NCI-H69 (cell line): ENCODE data around the gene MIA3.
"Not testable (repeated sequence)": the region's sequence is repeated elsewhere in the genome, so short reads cannot be mapped to it uniquely, and the experiment has no call there.

Experiments used
- DNase-seq: peaks from one replicate; lab custom pipeline; 2025; lab: John Stamatoyannopoulos, UW

MIA3 gene

GRCh38 chr1:222622765-222623164 lies 4.9 kb downstream of the MIA3 start:
- no peak for DNase-seq

- no peak for DNase-seq
Measured at GRCh38 chr1:222623458-222623857, 5.6 kb downstream of the MIA3 start.

DNA sequence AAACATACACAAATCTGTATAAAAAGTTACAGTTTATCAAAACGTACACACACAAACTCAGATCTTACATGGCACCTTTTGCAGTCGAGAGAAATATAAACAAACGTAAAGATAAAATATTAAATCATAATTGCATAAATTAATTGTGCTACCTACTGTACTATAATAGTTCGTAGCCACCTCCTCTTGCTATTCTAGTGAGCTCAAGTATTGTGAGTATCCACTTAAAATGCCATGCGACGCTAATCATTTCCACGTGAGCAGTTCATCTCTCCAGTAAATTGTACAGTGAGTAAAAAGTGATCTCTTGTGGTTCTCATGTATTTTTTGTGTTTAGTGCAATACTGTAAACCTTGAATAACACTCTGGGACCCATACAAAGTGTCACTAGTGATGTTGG lies 6.3 kb downstream of the MIA3 start:
- DNase-seq: no peak

DNA sequence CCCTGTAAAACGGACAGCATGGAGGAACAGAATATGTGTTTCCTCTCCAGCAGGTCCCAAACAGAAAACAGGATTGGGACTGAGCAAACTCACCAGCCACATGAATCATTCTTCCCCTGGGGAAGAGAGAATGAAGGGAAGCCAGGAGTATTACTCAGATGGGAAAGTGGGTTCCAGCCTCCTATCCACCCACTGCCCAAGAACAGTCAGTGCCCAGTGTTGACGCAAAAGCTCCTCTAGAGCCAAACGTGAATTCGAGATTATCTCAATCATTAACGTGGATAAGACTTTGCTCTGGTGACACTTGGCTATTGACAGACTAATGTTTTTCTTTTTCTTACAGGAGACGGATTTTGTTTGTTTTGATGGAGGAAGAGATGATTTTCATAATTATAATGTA lies 9.3 kb downstream of the MIA3 start:
- DNase-seq: no peak

- no peak for DNase-seq
Measured at GRCh38 chr1:222629921-222630535, 12.1 kb downstream of the MIA3 start.

- no peak for DNase-seq
Measured at GRCh38 chr1:222631611-222632208, 13.8 kb downstream of the MIA3 start.

DNA sequence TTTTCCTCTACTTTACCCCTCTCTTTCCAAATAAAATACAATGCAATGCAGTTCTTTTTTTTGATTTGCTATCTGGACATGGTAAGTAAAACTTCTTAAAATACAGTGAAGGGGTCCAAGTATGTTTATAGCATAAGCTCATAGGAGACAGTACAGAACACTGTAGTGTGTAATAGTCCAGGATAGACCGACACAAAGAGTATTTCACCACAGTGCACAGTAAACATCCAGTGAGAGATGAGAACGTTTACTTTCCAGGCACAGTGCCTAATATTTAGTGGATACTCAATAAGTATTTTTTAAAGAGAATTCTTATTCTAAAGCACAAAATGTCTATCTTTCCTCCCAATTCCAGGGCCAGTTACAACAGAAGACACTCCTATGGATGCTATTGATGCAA lies 14.9 kb downstream of the MIA3 start:
- DNase-seq: no peak

DNA sequence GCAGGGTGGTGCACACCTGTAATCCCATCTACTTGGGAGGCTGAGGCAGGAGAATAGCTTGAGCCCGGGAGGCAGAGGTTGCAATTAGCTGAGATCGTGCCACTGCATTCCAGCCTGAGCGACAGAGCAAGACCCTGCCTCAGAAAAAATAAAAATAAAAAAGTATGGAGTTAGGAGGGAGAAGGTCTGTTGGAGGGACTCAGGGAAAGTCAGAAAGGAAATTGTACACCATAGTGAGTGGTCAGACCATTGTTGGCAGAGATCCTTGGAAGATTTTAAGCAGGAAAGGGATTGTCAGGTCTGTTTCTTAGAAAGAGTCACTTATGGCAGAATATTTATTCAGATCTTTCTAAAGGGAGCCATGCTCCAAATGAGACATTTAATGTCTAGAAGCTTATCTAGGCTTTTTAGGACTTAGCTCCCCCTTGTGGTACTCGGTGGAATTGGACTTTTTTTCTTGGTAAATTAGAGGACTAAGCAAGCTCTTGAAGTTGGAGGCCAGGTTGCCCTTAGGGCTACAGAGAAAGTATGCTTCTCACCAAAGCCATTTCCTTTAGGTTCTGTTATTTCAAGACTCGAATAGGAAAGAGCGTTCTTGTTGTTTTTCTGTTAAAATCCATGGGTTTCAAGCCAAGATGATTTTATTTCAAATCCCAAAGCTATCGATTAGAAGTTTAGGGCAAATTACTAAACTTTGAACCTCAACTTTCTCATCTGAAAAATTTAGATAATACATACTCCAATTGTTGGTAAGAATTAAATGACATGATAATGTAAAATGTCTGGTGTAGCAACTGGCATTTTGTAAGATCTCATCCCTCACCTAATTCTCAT lies 16.5 kb downstream of the MIA3 start:
- DNase-seq: peak; percentile 88

GRCh38 chr1:222641269-222641948 lies 23.5 kb downstream of the MIA3 start:
- DNase-seq: peak; percentile 25

- DNase-seq: no peak
Measured at GRCh38 chr1:222642468-222642867, 24.6 kb downstream of the MIA3 start.

DNA sequence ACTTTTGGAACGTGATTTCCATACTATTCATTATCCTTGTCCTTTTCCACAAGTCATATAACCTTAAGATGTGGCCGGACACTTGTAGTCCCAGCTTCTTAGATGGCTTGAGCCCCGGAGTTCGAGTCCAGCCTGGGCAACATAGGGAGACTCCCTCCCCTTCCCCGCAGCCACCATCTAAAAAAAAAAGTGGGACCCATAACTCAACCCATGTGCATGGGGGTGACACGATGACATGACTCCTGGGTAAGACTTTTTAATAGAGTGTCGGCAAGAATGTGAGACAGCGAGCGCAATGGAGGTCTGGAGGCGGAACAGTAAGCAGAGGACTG lies 25.7 kb downstream of the MIA3 start:
- peak; percentile 81 for DNase-seq

- peak; percentile 100 for DNase-seq
Measured at GRCh38 chr1:222643938-222644635, 26.2 kb downstream of the MIA3 start.

DNA sequence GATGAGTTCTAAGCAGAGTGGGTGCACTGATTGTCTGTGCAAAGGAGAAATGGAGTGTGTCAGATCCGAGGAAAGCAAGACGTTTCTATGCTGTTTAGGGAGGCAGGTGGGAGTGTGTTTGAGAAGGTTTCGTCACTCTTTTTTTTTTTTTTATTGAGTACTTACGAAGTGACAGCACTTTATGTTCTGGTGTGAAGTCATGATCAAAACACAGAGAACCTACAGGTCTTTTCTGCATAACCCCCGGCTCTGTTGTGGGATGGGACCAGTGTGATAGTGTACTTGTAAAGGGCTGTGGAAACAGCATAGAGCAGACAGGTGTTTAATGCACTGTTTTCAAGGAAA lies 26.7 kb downstream of the MIA3 start:
- no peak for DNase-seq

DNA sequence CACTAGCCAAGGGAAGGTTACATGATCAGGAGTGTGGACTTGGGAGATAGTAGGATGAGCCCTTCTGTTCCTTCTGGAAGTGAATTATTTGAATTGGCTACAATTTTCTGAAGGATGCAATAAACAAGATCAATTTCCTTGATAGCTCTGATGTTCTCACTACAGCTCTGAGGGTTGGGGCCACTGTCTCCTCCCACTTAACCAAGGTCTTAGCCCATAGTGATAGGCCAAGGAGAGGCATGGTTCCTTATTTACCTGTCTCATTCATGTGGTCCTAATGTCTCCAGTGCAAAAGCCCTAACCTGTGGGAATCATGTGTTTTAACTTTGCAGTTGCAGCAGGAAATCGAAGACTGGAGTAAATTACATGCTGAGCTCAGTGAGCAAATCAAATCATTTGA lies 34.8 kb downstream of the MIA3 start:
- DNase-seq: no peak

GRCh38 chr1:222653178-222653827 lies 35.4 kb downstream of the MIA3 start:
- no peak for DNase-seq

- DNase-seq: no peak
Measured at GRCh38 chr1:222654849-222655248, 37.0 kb downstream of the MIA3 start.

GRCh38 chr1:222656391-222657155 lies 38.7 kb downstream of the MIA3 start:
- no peak for DNase-seq

- DNase-seq: no peak
Measured at GRCh38 chr1:222657899-222658298, 40.0 kb downstream of the MIA3 start.

DNA sequence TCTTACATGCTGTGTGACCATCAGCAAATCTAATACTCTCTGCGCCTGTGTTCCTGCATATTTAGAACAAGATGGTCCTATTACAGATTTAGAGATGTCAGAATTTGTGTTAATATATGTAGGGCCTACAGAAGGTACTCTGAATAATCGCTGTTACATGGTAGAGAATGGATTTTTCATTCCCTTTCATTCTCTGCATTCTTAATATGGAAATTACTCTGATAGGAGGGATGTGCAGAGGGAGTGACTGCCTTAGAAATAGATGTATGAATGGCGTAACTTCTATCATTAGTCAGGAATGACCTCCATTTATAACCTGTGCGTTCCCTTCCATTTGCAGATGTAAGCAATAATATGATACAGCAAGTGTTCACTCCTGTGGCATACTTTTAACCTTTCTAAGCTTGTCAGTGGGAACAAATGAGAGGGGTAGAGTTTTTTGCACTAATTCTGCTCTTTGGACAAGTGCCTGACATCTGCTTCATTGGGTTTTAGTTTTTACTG lies 45.6 kb downstream of the MIA3 start:
- DNase-seq: no peak

- DNase-seq: no peak
Measured at GRCh38 chr1:222665964-222666363, 48.1 kb downstream of the MIA3 start.

- not testable (repeated sequence) for DNase-seq
Measured at GRCh38 chr1:222668184-222668583, 50.3 kb downstream of the MIA3 start.
